HT-29 (cell line): ENCODE data around the gene TNXB. TPM values are rescaled to one million over a fixed set of nuclear protein-coding genes. Genes with fewer than 3 reads are reported as not detected.
"Not testable (repeated sequence)": the region's sequence is repeated elsewhere in the genome, so short reads cannot be mapped to it uniquely, and the experiment has no call there.

Source experiments
- DNase-seq: peaks from one replicate; pipeline ENCODE4 v3.0.0-alpha.2; 2015; ENCODE audit warnings: low spot score
- total RNA-seq: library from RNA; depleted of rRNA; stranded (reverse); fragments of >200 nt; shearing (Covaris generic); gene quantifications from 2 replicates; pipeline ENCODE4 v1.2.3, GENCODE V29; 2014

Gene TNXB
- total RNA-seq, 1 experiment from 2014 or later: not detected

DNA sequence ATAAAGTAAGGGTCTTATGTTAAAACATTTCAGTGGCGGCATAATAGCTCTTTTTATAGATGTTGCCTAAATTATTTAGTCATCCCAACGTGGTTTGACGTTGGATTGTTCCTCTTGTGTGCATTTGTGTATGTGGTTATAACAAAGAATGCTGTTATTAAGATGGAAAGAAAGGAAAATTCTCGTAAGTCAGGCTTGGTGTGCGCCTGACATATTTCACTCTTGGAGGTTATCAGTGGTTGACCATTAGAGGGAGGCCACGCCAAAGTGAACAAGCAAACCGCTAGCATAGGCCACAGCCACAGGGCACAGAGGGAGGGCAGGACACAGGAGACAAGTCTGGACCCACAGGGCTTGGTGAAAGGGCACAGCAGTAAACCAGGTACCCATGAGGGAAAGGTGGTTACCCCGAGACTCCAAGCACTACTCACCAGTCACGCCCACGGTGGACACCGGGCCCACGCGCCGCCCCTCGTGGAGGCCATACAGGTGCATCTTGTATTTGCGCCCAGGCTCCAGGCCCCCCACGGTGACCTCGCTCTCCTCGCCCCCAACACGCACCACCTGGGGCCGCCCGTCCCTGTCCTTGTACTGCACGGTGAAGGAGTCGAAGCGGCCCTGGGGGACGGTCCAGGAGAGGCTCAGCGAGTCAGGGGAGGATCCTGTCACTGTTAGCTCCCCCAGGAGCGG lies 48.0 kb downstream of the TNXB start:
- DNase-seq: no peak

DNA sequence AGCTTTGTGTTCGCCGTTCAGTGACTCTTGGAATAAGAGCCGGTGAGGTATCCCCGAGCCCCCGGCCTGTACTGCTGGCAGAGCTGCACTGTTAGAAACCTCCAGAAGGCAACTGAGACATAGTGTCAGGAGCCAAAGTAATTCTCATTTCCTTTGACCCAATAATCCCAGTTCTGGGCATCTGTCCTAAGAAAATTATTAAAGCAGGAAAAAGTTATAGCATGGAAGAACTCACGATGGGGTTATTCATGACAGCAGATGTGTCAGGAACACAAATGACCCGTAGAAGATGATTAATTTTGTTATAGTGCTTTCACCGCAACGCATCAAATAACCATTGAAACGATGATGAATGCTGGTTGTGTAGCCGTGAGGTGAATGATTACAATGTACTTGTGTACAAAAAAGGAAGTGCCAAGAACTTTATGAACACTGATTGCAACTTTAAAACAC lies 50.6 kb downstream of the TNXB start:
- no peak for DNase-seq

DNA sequence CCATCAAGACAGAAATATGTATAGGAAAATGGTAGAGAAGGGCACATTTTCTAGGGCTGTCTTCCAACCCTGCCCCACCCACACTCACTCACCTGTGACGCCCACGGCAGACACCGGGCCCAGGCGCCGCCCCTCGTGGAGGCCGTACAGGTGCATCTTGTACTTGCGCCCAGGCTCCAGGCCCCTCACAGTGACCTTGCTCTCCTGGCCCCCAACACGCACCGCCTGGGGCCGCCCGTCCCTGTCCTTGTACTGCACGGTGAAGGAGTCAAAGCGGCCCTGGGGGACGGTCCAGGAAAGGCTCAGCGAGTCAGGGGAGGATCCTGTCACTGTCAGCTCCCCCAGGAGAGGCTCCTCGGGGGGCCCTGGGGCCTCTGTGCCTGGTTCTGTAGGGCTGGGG lies 51.2 kb downstream of the TNXB start:
- no peak for DNase-seq

DNA sequence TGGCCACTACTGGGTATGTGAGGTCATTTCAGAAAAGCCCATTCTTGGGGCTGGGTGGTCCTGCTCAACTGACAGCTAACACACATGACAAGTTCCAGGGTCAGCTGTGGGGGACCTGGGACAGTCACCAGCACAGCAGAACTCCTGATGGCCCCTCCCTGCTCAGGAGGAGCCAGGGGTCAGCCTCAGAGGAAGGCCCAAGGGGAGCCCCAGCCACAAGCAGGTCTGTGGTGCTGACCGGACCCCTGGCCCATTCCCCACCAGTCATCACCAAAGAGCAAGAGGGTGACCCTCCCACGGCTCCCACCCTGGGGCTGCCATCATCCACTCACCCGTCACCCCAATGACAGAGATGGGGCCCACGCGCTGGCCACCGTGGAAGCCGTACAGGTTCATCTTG lies 52.9 kb downstream of the TNXB start:
- DNase-seq: no peak

DNA sequence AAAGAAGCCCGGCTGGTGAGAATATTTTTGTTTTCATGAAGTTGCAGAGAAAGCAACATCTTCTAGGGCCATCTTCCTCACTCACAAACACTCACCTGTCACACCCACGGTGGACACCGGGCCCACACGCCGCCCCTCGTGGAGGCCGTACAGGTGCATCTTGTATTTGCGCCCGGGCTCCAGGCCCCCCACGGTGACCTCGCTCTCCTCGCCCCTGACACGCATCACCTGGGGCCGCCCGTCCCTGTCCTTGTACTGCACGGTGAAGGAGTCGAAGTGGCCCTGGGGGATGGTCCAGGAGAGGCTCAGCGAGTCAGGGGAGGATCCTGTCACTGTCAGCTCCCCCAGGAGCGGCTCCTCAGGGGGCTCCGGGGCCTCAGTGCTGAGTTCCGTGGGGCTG lies 53.4 kb downstream of the TNXB start:
- DNase-seq: not testable (repeated sequence)

DNA sequence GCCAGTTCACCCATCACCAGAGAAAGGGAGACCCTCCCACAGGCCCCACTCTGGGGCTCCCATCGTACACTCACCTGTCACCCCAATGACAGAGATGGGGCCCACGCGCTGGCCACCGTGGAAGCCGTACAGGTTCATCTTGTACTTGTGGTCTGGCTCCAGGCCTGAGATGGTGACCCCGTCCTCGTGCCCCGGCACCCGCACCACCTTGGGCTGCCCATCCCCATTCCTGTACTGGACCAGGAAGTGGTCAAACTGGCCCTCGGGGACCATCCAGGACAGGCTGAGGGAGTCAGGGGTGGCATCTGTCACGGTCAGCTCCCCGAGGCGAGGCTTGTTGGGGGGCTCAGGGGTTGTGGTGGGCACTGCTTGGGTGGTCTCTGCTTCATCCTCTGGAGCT lies 55.8 kb downstream of the TNXB start:
- not testable (repeated sequence) for DNase-seq

DNA sequence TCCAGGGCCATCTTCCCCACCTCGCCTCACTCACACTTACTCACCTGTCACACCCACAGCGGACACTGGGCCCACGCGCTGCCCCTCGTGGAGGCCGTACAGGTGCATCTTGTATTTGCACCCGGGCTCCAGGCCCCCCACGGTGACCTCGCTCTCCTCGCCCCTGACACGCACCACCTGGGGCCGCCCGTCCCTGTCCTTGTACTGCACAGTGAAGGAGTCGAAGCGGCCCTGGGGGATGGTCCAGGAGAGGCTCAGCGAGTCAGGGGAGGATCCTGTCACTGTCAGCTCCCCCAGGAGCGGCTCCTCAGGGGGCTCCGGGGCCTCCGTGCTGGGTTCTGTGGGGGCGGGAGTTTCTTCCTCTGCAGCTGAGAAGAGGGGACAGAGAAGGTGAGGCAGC lies 56.5 kb downstream of the TNXB start:
- DNase-seq: not testable (repeated sequence)

DNA sequence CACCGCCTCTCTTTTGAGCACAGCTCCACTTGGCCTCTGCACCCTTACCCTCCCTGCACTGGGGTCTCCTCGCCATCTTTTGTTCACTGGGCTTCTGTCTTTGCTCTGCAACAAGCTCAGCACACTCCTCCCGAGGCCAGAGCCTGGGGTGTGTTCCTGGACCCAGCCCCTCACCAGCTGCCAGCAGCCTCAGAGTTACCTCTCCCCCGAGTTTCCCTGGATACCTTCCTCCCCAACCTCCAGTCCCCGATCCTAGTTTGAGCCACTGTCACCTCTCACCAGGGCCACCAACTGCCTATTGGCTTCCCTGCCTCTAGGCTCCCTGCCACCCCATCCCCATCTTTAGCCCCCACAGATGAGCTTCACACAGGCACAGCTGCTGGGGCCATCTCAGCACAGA lies 58.6 kb downstream of the TNXB start:
- no peak for DNase-seq

DNA sequence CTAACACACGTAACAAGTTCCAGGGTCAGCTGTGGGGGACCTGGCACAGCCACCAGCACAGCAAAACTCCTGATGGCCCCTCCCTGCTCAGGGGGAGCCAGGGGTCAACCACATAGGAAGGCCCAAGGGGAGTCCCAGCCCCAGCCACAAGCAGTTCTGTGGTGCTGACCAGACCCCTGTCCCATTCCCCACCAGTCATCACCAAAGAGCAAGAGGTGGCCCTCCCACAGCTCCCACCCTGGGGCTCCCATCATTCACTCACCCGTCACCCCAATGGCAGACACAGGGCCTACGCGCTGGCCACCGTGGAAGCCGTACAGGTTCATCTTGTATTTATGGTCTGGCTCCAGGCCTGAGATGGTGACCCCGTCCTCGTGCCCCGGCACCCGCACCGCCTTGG lies 59.4 kb downstream of the TNXB start:
- not testable (repeated sequence) for DNase-seq

DNA sequence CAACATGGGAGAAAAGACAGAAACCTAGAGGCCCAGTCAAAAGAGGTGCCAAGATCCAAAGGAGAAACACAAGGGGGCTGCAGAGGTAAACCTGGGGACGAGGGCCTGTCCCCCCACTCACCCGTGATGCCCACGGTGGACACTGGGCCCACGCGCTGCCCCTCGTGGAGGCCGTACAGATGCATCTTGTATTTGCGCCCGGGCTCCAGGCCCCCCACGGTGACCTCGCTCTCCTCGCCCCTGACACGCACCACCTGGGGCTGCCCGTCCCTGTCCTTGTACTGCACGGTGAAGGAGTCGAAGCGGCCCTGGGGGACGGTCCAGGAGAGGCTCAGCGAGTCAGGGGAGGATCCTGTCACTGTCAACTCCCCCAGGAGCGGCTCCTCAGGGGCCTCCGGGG lies 60.0 kb downstream of the TNXB start:
- not testable (repeated sequence) for DNase-seq

DNA sequence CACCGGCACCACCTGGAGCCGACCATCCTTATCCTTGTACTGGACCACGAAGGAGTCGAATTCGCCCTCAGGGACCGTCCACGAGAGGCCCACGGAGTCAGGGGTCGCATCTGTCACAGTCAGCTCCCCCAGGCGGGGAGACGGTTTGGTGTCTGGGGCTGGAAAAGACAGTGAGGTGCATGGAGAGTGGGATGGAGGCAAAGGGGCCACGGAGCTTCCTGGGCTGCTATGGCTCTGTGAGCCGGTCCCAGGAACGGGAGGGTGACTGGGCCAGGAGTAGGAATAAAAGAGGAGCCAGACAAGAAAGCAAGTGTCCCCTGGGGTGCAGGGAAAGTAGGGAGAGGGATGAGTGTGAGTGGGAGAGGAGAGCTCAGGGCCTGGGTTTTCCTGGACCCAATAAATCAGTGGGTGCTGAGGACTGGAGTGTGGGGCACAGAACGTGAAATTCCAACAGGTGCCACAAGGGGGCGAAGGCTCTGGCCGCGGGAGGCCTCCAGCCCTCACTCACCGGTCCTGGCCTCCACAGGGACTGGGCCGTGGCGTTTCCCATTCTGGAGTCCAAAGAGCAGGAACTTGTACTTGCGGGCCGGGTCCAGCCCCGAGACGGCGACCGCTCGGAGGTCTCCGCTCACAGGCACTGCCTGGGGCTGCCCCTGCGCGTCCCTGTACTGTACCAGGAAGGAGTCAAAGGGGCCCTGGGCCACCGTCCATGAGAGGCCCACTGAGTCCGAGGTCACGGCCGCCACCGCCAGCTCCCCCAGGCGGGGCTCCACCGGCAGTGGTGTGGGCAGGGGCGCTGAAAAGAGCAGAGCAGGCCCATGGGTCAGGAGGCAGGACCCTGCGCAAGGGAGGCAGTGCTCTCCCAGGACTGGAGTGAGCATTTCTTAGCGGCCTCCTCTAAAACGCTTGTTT lies 61.0 kb downstream of the TNXB start:
- peak; percentile 74 for DNase-seq

DNA sequence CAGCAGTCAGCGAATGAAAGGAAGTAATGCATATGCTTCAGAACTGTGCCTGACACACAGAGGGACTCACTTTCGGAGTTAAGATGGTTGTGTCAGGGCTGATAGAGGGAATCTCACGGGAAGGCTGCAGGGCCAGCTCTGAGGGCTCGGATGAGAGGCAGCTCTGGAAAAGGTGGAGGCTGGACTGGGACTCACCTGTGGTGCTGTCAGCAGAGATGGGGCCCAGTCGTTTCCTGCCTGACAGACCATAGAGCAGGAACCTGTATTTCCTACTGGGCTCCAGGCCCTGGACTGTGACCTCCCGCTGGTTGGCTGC lies 61.6 kb downstream of the TNXB start:
- no peak for DNase-seq

DNA sequence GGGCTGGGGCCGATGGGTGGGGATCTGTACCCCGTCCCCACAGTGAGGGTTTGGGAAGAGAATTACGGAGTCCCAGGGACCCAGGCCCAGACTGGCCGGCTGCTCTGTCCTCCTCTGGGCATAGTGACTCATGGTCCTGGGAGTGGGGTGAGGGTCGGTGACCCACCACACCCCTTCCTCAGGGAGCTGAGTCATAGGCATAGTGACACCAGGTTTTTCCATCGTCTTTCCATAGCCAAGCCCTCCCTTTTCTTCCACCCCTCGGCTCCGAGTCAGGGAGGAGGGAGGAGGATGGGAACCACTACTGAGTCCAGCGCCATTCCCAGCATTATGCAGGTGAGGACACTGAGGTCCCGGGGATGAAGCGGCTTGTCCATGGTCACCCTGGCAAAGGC lies 62.1 kb downstream of the TNXB start:
- DNase-seq: no peak

DNA sequence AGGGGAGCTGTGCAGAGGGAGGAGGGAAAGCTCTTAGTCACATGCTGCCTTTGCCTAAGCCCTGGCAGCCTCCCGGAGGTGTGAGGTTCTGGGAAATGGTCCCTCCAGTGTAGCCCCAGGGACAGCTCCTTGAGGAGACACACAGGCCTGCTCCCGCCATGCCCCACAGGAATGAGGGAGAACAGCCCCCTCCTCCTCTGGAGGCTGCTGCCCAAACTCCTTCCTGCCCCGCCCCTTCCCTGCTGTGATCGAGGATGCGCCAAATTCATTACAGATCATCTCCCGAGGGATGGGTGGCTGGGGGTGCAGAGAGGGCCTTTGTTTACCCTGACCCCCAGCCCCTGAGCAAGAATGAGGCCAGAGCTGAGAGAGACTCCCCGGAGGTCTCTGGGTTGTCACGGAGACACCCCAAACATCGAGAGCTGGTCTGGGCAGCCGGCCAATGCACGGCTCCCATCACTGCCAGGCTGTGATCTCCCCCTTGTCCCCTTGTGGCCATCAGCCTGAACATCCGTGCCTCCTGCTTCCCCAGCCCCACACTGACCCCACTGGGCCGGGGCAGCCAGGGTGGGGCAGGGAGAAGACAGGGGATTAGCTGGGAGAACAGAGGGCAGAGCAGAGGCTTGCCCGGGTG lies 62.6 kb downstream of the TNXB start:
- no peak for DNase-seq

DNA sequence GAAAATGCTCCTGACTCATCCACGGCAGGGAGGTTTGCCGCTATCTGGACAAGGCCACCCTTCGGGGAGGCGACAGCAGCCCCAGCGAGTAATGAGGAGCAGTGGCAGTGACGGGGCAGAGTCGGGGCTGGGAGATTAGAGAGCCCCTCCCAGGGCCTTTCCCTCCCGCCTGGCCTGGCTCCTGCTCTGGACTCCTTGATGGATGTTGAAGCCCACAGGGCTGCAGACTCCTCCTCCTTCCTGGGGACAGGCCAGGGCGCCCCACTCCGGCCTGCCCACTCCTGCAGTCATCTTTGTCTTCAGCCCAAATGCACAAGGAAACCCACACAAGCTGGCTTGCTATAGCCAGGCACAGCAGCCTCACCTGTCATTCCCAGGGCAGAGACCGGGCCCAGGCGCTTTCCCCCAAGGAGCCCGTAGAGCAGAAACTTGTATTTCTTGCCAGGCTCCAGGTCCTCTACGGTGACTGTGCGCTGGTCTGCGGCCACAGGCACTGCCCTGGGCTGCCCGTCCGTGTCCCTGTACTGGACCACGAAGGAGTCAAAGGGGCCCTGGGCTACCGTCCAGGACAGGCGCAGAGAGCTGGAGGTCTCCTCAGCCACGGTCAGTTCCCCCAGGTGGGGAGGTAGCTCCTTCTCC lies 63.2 kb downstream of the TNXB start:
- no peak for DNase-seq

DNA sequence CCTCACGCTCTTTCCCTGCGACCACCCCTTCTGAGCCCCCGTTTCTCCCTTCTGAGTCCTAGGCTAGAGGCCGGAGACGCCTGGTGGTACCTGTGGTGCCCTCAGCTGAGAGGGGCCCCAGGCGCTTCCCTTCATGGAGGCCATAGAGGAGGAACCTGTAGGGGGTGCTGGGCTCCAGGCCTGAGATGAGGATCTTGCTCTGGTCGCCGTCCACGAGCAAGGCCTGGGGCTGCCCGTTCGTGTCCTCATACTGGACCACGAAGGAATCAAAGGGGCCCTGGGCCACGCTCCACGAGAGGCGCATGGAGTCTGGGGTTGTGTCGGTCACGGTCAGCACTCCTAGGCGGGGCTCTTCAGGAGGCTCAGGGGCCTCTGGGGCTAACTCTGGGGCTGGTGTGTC lies 64.2 kb downstream of the TNXB start:
- not testable (repeated sequence) for DNase-seq

DNA sequence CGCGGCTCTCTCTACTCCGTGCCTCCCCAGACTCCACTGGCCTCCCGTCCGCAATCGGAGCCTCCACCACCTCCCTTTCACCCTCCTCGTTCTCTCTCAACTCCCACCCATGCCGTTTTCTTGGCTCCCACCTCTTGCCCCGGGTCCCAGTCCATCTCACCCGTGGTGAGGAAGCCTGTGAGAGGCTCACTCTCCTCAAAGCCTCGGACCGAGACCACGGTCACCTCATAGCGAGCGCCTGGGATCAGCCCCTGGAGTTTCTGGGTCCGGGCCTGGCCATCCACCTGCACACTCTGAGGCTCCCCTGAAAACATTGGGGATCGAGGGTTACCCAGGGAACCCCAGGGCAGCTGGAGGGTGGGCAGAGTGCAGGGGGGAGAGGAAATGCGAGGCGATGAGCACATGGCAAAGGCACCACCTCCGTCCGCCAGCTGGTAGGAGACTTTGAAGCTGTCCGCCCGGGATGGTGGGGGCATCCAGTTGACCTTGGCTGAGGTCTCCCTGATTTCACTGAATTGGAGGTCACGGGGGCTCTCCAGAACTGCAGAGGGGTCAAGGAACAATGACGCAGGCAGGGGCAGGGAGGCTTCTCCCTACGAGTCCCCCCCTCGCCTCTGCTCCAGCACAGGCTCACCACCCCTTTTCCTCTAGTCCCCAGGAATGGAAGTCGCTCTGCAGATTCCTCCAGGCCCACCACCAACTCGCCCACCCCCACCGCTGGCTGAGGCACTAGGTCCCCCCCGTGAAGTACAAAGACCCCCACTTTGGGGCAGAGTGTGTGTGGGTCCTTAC lies 65.4 kb downstream of the TNXB start:
- not testable (repeated sequence) for DNase-seq

DNA sequence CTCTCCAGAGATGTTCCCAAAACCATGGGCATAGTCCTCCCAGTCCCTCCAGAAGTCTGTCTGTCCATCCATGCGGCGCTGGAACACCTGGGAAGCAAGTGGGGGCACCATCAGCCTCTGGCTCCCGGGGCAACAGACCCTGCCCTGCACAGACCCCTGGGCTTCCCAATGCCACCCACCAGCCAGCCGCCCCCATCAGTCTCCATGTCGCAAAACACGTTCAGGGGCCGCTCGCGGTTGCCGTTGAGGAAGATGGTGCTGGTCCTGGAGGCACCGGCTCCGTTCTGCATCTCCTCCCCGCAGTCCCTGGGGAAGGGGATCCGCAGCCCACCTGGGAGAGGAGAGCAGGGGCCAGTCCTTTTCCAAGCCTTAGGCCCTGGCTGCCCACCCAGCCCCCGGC lies 66.9 kb downstream of the TNXB start:
- DNase-seq: not testable (repeated sequence)

DNA sequence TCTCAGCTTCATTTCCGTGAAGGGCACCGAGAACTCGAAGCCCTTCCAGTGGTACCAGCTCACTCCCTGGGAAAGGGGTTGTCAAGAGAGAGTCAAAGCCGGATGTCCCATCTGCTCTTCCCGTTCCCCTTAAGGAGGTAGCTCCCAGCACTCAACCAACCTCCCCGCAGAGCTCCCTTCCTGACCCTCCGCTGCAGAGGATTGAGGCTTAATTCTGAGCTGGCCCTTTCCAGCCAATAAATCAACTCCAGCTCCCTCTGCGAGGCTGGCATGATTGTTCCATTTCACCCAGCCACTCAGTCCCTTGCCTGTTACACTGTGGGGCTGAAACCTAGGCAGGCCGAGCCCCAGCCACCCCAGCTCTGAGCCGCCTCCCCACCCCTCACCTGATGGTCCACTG lies 67.8 kb downstream of the TNXB start:
- not testable (repeated sequence) for DNase-seq

DNA sequence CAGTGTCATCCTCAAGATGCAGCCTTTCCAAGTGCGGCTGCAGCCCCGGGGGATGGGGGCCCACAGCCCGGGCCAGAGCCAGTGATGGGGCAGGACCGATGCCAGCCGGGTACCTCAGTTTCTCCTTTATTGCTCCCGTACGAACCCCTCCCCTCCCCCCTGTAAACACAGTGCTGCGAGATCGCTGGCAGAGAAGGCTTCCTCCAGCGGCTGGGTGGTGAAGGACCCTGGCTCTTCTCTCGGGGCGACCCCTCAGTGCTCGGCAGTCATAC lies 68.2 kb downstream of the TNXB start:
- not testable (repeated sequence) for DNase-seq

DNA sequence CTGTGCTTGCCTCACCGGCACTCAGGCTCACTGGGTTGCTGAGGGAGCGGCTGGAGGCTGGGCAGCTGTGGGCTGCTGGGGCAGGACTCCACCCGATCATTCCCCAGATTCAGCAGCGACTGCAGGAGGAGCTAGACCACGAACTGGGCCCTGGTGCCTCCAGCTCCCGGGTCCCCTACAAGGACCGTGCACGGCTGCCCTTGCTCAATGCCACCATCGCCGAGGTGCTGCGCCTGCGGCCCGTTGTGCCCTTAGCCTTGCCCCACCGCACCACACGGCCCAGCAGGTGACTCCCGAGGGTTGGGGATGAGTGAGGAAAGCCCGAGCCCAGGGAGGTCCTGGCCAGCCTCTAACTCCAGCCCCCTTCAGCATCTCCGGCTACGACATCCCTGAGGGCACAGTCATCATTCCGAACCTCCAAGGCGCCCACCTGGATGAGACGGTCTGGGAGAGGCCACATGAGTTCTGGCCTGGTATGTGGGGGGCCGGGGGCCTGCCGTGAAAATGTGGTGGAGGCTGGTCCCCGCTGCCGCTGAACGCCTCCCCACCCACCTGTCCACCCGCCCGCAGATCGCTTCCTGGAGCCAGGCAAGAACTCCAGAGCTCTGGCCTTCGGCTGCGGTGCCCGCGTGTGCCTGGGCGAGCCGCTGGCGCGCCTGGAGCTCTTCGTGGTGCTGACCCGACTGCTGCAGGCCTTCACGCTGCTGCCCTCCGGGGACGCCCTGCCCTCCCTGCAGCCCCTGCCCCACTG lies 68.7 kb downstream of the TNXB start:
- DNase-seq: not testable (repeated sequence)
